ENCODE measurements around the gene USP48. TPM values are rescaled to one million over a fixed set of nuclear protein-coding genes. Genes with fewer than 3 reads are reported as not detected.
A peak's percentile ranks its signal among the peaks of the same experiment; 100 is the strongest.

The USP48 gene
- total and polyA plus RNA-seq, 2 of the 13 experiments (the other 11 are each of a cell fraction or from before 2014, with no cell fraction given), result 30.4 to 30.7 TPM

DNA sequence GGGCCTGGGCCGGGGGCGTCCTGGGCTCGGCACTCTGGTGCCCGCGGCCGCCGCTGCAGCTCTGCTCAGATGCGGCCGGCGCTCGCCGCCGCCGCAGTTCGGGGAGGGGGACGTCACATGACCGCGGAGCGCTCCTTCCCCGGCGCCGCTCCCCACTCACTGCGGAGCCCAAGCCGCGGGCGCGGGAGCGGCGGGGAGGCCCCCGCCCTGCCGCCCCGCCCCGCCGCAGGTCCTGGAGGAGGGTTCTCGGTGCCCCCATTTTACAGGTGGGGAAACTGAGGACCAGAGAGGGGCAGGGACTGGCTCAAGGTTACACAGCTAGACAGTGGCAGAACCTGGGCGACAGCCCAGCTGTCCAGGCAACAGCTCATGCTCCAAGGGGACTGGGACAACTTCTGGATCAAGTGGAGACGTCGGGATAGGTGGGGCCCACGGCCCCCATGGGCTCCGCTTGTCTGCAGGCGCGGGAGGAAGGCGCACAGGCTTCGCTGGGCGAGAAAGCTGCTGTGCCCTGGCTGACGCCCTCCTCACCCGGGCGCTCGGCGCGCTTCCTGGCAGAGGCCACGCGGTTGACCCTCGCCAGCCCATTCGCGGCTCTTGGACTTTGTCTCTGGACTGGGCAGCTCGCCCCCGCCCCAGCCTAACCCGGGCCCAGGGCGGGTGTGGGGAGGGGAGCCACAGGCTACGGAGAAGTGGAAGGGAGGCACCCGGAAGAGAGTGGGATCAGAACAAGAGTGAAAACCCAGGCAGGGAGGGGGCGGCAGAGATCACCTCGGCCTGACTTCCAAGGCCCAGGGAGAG lies 113.5 kb downstream of the USP48 start, which contains the start of gene RAP1GAP (continued):
- TF ChIP-seq ZNF800 (CRISPR knock-in tag; IDR thresholded peaks at IDR 0.05) (no peak), NBN (conservative IDR thresholded peaks at IDR 0.05) (no peak), TRIM22 (IDR thresholded peaks at IDR 0.05) (no peak), ZNF772 (CRISPR knock-in tag; IDR thresholded peaks at IDR 0.05) (peak; percentile 88), SIN3B (IDR thresholded peaks at IDR 0.05; ENCODE audit: low read length) (no peak), NCOA2 (CRISPR knock-in tag; IDR thresholded peaks at IDR 0.05) (peak; percentile 73), CCDC6 (CRISPR knock-in tag; IDR thresholded peaks at IDR 0.05) (peak; percentile 91; the same call in 1 of the 2 replicates), ZNF780A (CRISPR knock-in tag; IDR thresholded peaks at IDR 0.05) (no peak), ZNF563 (CRISPR knock-in tag; IDR thresholded peaks at IDR 0.05) (peak; percentile 91), BCLAF1 (IDR thresholded peaks at IDR 0.05) (no peak), ZMAT5 (CRISPR knock-in tag; IDR thresholded peaks at IDR 0.05; ENCODE audit: borderline replicate concordance, low read depth) (no peak), SPEN (CRISPR knock-in tag; IDR thresholded peaks at IDR 0.05; ENCODE audit: low read depth) (peak; percentile 88), KMT2B (CRISPR knock-in tag; IDR thresholded peaks at IDR 0.05) (peak; percentile 77), SATB2 (CRISPR knock-in tag; IDR thresholded peaks at IDR 0.05) (no peak), CREM (IDR thresholded peaks at IDR 0.05) (peak; percentile 38; the same call in 1 of the 2 replicates), CREM (CRISPR knock-in tag; IDR thresholded peaks at IDR 0.05) (no peak), GATA4 (IDR thresholded peaks at IDR 0.05; ENCODE audit: borderline replicate concordance, low read depth) (peak; percentile 73; the same call in 1 of the 2 replicates), HMG20A (CRISPR knock-in tag; IDR thresholded peaks at IDR 0.05; ENCODE audit: borderline replicate concordance) (no peak; the same call in 1 of the 2 replicates), ZNF709 (CRISPR knock-in tag; IDR thresholded peaks at IDR 0.05) (0 out of 2 replicates have a peak, but pooled peaks have one; percentile 90)
- TF ChIP-seq, protein P1, sequence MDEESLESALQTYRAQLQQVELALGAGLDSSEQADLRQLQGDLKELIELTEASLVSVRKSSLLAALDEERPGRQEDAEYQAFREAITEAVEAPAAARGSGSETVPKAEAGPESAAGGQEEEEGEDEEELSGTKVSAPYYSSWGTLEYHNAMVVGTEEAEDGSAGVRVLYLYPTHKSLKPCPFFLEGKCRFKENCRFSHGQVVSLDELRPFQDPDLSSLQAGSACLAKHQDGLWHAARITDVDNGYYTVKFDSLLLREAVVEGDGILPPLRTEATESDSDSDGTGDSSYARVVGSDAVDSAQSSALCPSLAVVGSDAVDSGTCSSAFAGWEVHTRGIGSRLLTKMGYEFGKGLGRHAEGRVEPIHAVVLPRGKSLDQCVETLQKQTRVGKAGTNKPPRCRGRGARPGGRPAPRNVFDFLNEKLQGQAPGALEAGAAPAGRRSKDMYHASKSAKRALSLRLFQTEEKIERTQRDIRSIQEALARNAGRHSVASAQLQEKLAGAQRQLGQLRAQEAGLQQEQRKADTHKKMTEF (CRISPR knock-in tag; IDR thresholded peaks at IDR 0.05), result peak; percentile 94
- TF ChIP-seq, protein P2, sequence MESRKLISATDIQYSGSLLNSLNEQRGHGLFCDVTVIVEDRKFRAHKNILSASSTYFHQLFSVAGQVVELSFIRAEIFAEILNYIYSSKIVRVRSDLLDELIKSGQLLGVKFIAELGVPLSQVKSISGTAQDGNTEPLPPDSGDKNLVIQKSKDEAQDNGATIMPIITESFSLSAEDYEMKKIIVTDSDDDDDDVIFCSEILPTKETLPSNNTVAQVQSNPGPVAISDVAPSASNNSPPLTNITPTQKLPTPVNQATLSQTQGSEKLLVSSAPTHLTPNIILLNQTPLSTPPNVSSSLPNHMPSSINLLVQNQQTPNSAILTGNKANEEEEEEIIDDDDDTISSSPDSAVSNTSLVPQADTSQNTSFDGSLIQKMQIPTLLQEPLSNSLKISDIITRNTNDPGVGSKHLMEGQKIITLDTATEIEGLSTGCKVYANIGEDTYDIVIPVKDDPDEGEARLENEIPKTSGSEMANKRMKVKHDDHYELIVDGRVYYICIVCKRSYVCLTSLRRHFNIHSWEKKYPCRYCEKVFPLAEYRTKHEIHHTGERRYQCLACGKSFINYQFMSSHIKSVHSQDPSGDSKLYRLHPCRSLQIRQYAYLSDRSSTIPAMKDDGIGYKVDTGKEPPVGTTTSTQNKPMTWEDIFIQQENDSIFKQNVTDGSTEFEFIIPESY (CRISPR knock-in tag; IDR thresholded peaks at IDR 0.05), result no peak; the same call in 1 of the 2 replicates
